KMS-11 (cell line): ENCODE results near the gene CENPP.
"Not testable (repeated sequence)": the region's sequence is repeated elsewhere in the genome, so short reads cannot be mapped to it uniquely, and the experiment has no call there.

Experiments
- H2AFZ ChIP-seq: fragments of 200-600 bp; sonication (generic); 2 replicates; pipeline ENCODE4 v1.6.1; 2016; ENCODE audit warnings: antibody characterized with exemption, mixed run types, low read depth
- H3K27ac ChIP-seq: fragments of 200-600 bp; sonication (generic); 2 replicates; pipeline ENCODE4 v1.6.1; 2016; ENCODE audit warnings: mild to moderate bottlenecking, mixed run types
- H3K27me3 ChIP-seq: fragments of 200-600 bp; sonication (generic); 2 replicates; pipeline ENCODE4 v1.6.1; 2017; ENCODE audit warnings: mild to moderate bottlenecking, low read depth, mixed run types, moderate library complexity; ENCODE audit not compliant: insufficient read depth
- H3K36me3 ChIP-seq: fragments of 200-600 bp; sonication (generic); 2 replicates; pipeline ENCODE4 v1.6.1; 2017; ENCODE audit warnings: mild to moderate bottlenecking, mixed run types; ENCODE audit not compliant: insufficient read depth
- H3K4me1 ChIP-seq: fragments of 200-600 bp; sonication (generic); 2 replicates; pipeline ENCODE4 v1.6.1; 2016; ENCODE audit warnings: mild to moderate bottlenecking, low read depth, mixed run types; ENCODE audit not compliant: poor library complexity, severe bottlenecking
- H3K4me2 ChIP-seq: fragments of 200-600 bp; sonication (generic); 2 replicates; pipeline ENCODE4 v1.7.0; 2016; ENCODE audit warnings: mild to moderate bottlenecking, mixed run types
- H3K4me3 ChIP-seq: fragments of 200-600 bp; sonication (generic); IDR thresholded peaks from 2 replicates; pipeline ENCODE4 v1.6.1; 2017; ENCODE audit warnings: low read depth, low read length, mixed read lengths; ENCODE audit not compliant: insufficient read depth
- H3K79me2 ChIP-seq: fragments of 200-600 bp; sonication (generic); 2 replicates; pipeline ENCODE4 v1.6.1; 2016; ENCODE audit warnings: low read depth, mixed run types; ENCODE audit not compliant: insufficient read depth
- H3K9ac ChIP-seq: fragments of 200-600 bp; sonication (generic); 2 replicates; pipeline ENCODE4 v1.6.1; 2016; ENCODE audit warnings: mild to moderate bottlenecking, mixed run types
- H4K20me1 ChIP-seq: fragments of 200-600 bp; sonication (generic); 2 replicates; pipeline ENCODE4 v1.6.1; 2016; ENCODE audit warnings: mild to moderate bottlenecking, mixed run types; ENCODE audit not compliant: insufficient read depth
- CTCF ChIP-seq: fragments of 200-600 bp; sonication (generic); conservative IDR thresholded peaks from 2 replicates; pipeline ENCODE4 v1.6.1; 2017; ENCODE audit warnings: low read depth, mild to moderate bottlenecking, antibody characterized with exemption, low read length, moderate library complexity, mixed read lengths

Gene CENPP

GRCh38 chr9:92564504-92564903 lies 238.8 kb downstream of the CENPP start:
- H3K79me2 ChIP-seq, result no peaks in the 10 kb centered on the region
- no peak overlapping the region for H2AFZ ChIP-seq
- TF ChIP-seq CTCF, result no peak
- H3K9ac ChIP-seq, result no peak overlapping the region
- H4K20me1 ChIP-seq, result no peaks in the 10 kb centered on the region
- no peak overlapping the region for H3K4me2 ChIP-seq
- no peaks in the 10 kb centered on the region for H3K4me1 ChIP-seq
- no peak overlapping the region for H3K4me3 ChIP-seq
- no peak overlapping the region for H3K27ac ChIP-seq
- H3K36me3 ChIP-seq, result no peaks in the 10 kb centered on the region
- H3K27me3 ChIP-seq, result no peaks in the 10 kb centered on the region

GRCh38 chr9:92564982-92565381 lies 239.2 kb downstream of the CENPP start:
- no peak for TF ChIP-seq CTCF
- no peak overlapping the region for H3K4me2 ChIP-seq

GRCh38 chr9:92571871-92572270 lies 246.1 kb downstream of the CENPP start:
- not testable (repeated sequence) for H3K79me2 ChIP-seq, H3K4me1 ChIP-seq, H2AFZ ChIP-seq, H3K36me3 ChIP-seq, H4K20me1 ChIP-seq, H3K27me3 ChIP-seq, H3K4me3 ChIP-seq, H3K27ac ChIP-seq, H3K4me2 ChIP-seq, H3K9ac ChIP-seq

More at GRCh38 chr9:92564982-92565381, 239.2 kb downstream of the CENPP start:
- no peaks in the 10 kb centered on the region for H3K27me3 ChIP-seq
- no peak overlapping the region for H3K9ac ChIP-seq
- H3K27ac ChIP-seq, result no peak overlapping the region
- H2AFZ ChIP-seq, result no peak overlapping the region
- H3K4me3 ChIP-seq, result no peak overlapping the region
- H4K20me1 ChIP-seq, result no peaks in the 10 kb centered on the region
- no peaks in the 10 kb centered on the region for H3K4me1 ChIP-seq
- no peaks in the 10 kb centered on the region for H3K79me2 ChIP-seq
- H3K36me3 ChIP-seq, result no peaks in the 10 kb centered on the region

GRCh38 chr9:92573612-92574011 lies 247.9 kb downstream of the CENPP start:
- H3K27me3 ChIP-seq, H3K9ac ChIP-seq, H4K20me1 ChIP-seq, H3K4me3 ChIP-seq, H3K36me3 ChIP-seq, H3K79me2 ChIP-seq, H2AFZ ChIP-seq, H3K4me1 ChIP-seq, H3K4me2 ChIP-seq, H3K27ac ChIP-seq: not testable (repeated sequence)

- Histone ChIP-seq H3K4me3 (no peak overlapping the region), H3K4me1 (no peaks in the 10 kb centered on the region), H3K79me2 (no peaks in the 10 kb centered on the region), H3K9ac (no peak overlapping the region), H3K27ac (no peak overlapping the region), H2AFZ (no peak overlapping the region), H3K27me3 (no peaks in the 10 kb centered on the region), H3K36me3 (no peaks in the 10 kb centered on the region), H4K20me1 (no peaks in the 10 kb centered on the region), H3K4me2 (no peak overlapping the region)
- TF ChIP-seq CTCF, result no peak
These were observed 250.4 kb downstream of the CENPP start for GRCh38 chr9:92576175-92576574.
